Testis (tissue), 3 donors: ENCODE results near the gene GNPDA1. TPM values are rescaled to one million over a fixed set of nuclear protein-coding genes. Genes with fewer than 3 reads are reported as not detected.
A peak's percentile ranks its signal among the peaks of the same experiment; 100 is the strongest.

Experiments used
- DNase-seq: peaks from one replicate; pipeline ENCODE4 v3.0.0-alpha.2; 2019
- H3K27ac ChIP-seq, 2 donors: fragments of 200-600 bp; sonication (generic); one replicate each; pipeline ENCODE4 v1.5.1; 2019
- H3K27me3 ChIP-seq: fragments of 200-600 bp; sonication (generic); one replicate; pipeline ENCODE4 v1.5.1; 2019
- H3K36me3 ChIP-seq: fragments of 200-600 bp; sonication (generic); one replicate; pipeline ENCODE4 v1.5.1; 2017; ENCODE audit warnings: low read depth; ENCODE audit errors: missing control alignments
- H3K4me1 ChIP-seq: fragments of 200-600 bp; sonication (generic); one replicate; pipeline ENCODE4 v1.5.1; 2019
- H3K4me3 ChIP-seq, 2 donors: fragments of 200-600 bp; sonication (generic); one replicate each; pipeline ENCODE4 v1.5.1; 2017 to 2019
- H3K9me3 ChIP-seq: fragments of 200-600 bp; sonication (generic); one replicate; pipeline ENCODE4 v1.5.1; 2017
- POLR2A ChIP-seq: fragments of 450-650 bp; IDR thresholded peaks from one replicate; pipeline ENCODE4 v1.6.1; 2017; ENCODE audit warnings: antibody characterized with exemption, mild to moderate bottlenecking, moderate library complexity
- WGBS, 2 donors: methylation state at CpG; one replicate each; pipeline ENCODE4 v1.1.5; 2018; 5-methylcytosine and 5-hydroxymethylcytosine counted together
- intact Hi-C: fragments of 100-400 bp; cut with DNase I; formaldehyde crosslinking; loops from one replicate; pipeline ENCODE4 v1.15.1; 2023; ENCODE audit warnings: low total_unique reads
- polyA plus RNA-seq: library from polyadenylated mRNA; stranded (reverse); fragments of 350-450 nt; fragmentation: Illumina TruSeq; extraction: RNeasy Lipid Tissue Mini Kit (QIAGEN cat#74804); gene quantifications from one replicate; pipeline ENCODE4 v1.2.3, GENCODE V29; 2014; ENCODE audit warnings: low read depth, low replicate concordance; ENCODE audit not compliant: insufficient read depth
- total RNA-seq, 2 donors: library from RNA; depleted of rRNA; stranded (reverse); fragments of >200 nt; gene quantifications; one replicate each; pipeline ENCODE4 v1.2.3, GENCODE V29; 2016
- TF ChIP-seq, protein P1 (sequence below), 3 experiments: fragments of 450-650 bp in 2 of 3; fragments of 200-600 bp in 1 of 3; sonication (generic) in 1 of 3; IDR thresholded peaks; one replicate each; pipeline ENCODE4 v1.5.1; 2016 to 2019; ENCODE audit warnings: antibody characterized with exemption in 3 of 3, mild to moderate bottlenecking in 2 of 3, moderate library complexity in 1 of 3

GNPDA1 gene
- total and polyA plus RNA-seq, 3 donors from 2014 or later: 32.9 to 53.4 (median 49.4) TPM

DNA sequence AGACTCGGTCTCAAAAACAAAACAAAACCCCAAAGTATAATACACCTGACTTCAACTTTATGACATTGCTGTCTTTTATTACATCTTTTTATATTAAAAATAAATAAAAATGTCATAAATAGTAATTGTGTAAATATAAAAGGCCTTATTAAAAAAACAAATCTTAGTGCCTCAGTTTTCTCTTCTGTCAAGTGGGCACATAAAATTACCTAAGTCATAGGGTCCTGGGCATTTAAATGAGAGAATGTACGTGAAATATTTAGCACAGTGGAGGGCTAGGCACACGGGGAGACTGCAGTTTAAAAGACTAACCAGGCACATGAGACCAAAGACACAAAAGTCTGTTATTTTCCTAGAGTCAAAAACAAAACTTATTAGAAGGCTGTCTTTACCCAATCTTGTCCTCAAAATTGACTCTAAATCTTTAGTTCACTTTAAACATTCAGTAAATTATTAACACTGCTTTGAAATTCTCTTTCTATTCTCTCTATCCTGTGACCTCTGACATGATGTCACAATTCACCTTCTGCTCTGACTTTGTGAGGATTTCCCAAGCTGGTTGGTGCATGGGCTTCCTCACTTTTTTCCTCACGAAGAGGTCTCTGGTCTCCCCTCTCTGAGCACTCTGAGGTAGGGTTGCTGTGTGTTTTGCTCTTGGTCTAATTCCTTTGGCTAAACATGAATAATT lies 46.4 kb downstream of the GNPDA1 start:
- H3K27me3 ChIP-seq: no peaks in the 10 kb centered on the region
- H3K27ac ChIP-seq: no peak overlapping the region
- intact Hi-C loops: no loop called here
- 84 to 92% methylated on average over 4 of the region's 4 CpGs for WGBS, 2 donors
- no peaks in the 10 kb centered on the region for H3K36me3 ChIP-seq
- no peak for TF ChIP-seq POLR2A
- H3K4me1 ChIP-seq: peaks cover 19% of the 10 kb centered on the region
- H3K9me3 ChIP-seq: no peaks in the 10 kb centered on the region
- DNase-seq: no peak
- H3K4me3 ChIP-seq: no peak overlapping the region

DNA sequence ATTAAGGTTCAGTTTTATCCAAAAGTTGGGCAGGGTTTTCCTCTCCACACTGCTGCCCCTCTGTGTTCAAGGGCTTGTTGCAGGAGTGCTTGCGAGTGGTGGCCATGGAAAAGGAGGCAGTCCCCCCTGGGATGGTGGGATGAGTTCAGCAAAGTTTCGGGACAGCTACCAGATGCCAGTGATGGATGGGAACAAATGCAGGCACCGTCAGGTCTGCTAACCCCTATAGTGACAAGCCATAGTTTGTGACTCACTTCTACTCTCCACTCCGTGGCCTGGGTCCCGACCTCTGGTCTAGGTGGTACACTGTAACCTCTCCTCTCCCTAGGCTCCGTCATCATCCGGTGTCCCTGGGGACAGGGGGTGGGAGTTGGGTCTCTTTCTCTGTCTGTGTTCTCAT lies 47.8 kb downstream of the GNPDA1 start:
- no peak overlapping the region for H3K4me3 ChIP-seq
- intact Hi-C loops: no loop called here
- no peaks in the 10 kb centered on the region for H3K9me3 ChIP-seq
- WGBS, 2 donors: 72 to 79% methylated on average over 6 to 7 of the region's 7 CpGs
- peaks cover 12% of the 10 kb centered on the region for H3K4me1 ChIP-seq
- TF ChIP-seq POLR2A: no peak
- TF ChIP-seq, protein P1, sequence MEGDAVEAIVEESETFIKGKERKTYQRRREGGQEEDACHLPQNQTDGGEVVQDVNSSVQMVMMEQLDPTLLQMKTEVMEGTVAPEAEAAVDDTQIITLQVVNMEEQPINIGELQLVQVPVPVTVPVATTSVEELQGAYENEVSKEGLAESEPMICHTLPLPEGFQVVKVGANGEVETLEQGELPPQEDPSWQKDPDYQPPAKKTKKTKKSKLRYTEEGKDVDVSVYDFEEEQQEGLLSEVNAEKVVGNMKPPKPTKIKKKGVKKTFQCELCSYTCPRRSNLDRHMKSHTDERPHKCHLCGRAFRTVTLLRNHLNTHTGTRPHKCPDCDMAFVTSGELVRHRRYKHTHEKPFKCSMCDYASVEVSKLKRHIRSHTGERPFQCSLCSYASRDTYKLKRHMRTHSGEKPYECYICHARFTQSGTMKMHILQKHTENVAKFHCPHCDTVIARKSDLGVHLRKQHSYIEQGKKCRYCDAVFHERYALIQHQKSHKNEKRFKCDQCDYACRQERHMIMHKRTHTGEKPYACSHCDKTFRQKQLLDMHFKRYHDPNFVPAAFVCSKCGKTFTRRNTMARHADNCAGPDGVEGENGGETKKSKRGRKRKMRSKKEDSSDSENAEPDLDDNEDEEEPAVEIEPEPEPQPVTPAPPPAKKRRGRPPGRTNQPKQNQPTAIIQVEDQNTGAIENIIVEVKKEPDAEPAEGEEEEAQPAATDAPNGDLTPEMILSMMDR (IDR thresholded peaks at IDR 0.05): no peak
- H3K27me3 ChIP-seq: no peaks in the 10 kb centered on the region
- no peaks in the 10 kb centered on the region for H3K36me3 ChIP-seq
- no peak overlapping the region for H3K27ac ChIP-seq
- no peak for DNase-seq

- TF ChIP-seq, protein P1 (IDR thresholded peaks at IDR 0.05): no peak
- no peak for TF ChIP-seq POLR2A
- Histone ChIP-seq H3K27me3 (no peaks in the 10 kb centered on the region), H3K9me3 (no peaks in the 10 kb centered on the region), H3K36me3 (no peaks in the 10 kb centered on the region), H3K4me3 (no peak overlapping the region), H3K4me1 (peaks cover 6% of the 10 kb centered on the region), H3K27ac (no peak overlapping the region)
- WGBS, 2 donors: 56 to 65% methylated on average over 3 of the region's 3 CpGs
- DNase-seq: no peak
- intact Hi-C loops: loop anchor here (5.0 kb wide), 1 partner anchor 266 kb away; no protein-coding TSS in a partner anchor
These were observed 49.1 kb downstream of the GNPDA1 start for GRCh38 chr5:141963701-141964100.

GRCh38 chr5:141961466-141961865 lies 51.4 kb downstream of the GNPDA1 start:
- H3K9me3 ChIP-seq: no peaks in the 10 kb centered on the region
- H3K27ac ChIP-seq: no peak overlapping the region
- no peaks in the 10 kb centered on the region for H3K36me3 ChIP-seq
- intact Hi-C loops: loop anchor here (5.0 kb wide), 1 partner anchor 264 kb away; no protein-coding TSS in a partner anchor
- WGBS, 2 donors: 90 to 95% methylated on average over 3 of the region's 3 CpGs
- H3K4me3 ChIP-seq: no peak overlapping the region
- H3K4me1 ChIP-seq: peaks cover 6% of the 10 kb centered on the region
- TF ChIP-seq, protein P1 (IDR thresholded peaks at IDR 0.05): no peak
- TF ChIP-seq POLR2A: no peak
- DNase-seq: no peak
- no peaks in the 10 kb centered on the region for H3K27me3 ChIP-seq

DNA sequence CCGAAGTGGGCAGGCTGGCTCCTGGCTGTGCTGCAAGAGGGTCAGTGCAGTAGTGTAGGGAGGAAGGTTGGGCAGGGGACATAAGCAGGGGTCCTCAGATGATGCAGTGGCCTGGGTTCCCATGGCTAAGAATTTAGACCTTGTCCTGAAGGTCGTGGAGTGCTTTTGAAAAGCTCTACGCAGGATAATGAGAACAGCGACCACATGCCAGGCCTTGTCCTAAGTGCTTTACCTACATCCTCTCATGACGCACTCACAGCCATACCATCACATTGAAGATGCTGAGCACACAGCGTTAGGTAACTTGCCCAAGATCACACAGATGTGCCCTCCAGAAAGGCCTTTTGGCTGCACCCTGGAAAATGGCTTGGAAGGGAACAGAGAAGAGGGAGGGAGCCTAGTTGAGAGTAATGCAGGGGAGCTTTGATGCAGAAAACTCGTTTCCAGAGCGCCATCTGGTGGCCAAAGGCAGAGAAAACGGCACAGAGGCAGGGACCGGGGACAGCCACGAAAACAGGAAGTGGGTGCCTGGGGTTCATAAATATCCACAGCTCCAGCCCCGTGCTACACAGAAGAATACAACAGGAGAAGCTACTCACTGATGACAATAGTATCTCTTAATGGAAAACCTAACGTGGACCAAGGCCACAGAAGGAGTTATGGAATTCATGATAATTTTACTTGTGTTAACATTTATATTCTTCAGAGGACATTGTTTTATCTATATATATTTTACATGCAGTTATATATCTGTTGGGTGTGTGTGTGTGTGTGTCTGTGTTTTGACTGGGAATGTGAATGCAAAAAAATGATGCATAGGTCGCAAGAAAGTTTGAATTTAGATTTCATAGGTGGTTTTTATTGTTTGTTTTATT lies 52.1 kb downstream of the GNPDA1 start:
- peak; percentile 90 for DNase-seq
- H3K4me1 ChIP-seq: peaks cover 6% of the 10 kb centered on the region
- 32 to 35% methylated on average over 14 of the region's 14 CpGs for WGBS, 2 donors
- intact Hi-C loops: loop anchor here (5.0 kb wide), 1 partner anchor 263 kb away; no protein-coding TSS in a partner anchor
- no peak overlapping the region for H3K4me3 ChIP-seq
- no peak overlapping the region for H3K27ac ChIP-seq
- no peaks in the 10 kb centered on the region for H3K36me3 ChIP-seq
- no peaks in the 10 kb centered on the region for H3K27me3 ChIP-seq
- H3K9me3 ChIP-seq: no peaks in the 10 kb centered on the region
- TF ChIP-seq, protein P1 (IDR thresholded peaks at IDR 0.05): peak; percentile 81 to 90 (median 88)
- no peak for TF ChIP-seq POLR2A
